HL-60 (cell line): ENCODE results near the gene TTYH3.

Experiments used
- DNase-seq, 2 experiments: peaks; one replicate each; pipeline ENCODE4 v3.0.0-alpha.2; 2010 to 2020; ENCODE audit warnings: low read depth in 1 of 2, low spot score in 1 of 2
- H3K27ac ChIP-seq: fragments of 250-450 bp; sonication (Bioruptor Pico); replicated peaks from 2 replicates; pipeline ENCODE4 v1.5.1; 2020; ENCODE audit warnings: mild to moderate bottlenecking, moderate library complexity
- H3K27me3 ChIP-seq: fragments of 250-450 bp; sonication (Bioruptor Pico); 2 replicates; pipeline ENCODE4 v1.5.1; 2021; ENCODE audit warnings: mild to moderate bottlenecking, moderate library complexity; ENCODE audit not compliant: insufficient read depth, poor library complexity, severe bottlenecking
- H3K4me3 ChIP-seq: replicated peaks from 2 replicates; pipeline ENCODE4 v1.5.1; 2011; ENCODE audit warnings: mild to moderate bottlenecking, control low read depth, low read length; ENCODE audit not compliant: insufficient read depth
- CTCF ChIP-seq: IDR thresholded peaks from one replicate; pipeline ENCODE4 v1.5.1; 2011; ENCODE audit warnings: low read length, control low read depth, inconsistent platforms; ENCODE audit not compliant: insufficient read depth
- GABPA ChIP-seq: IDR thresholded peaks from 2 replicates; pipeline ENCODE4 v1.6.1; 2012; ENCODE audit warnings: low read depth
- POLR2AphosphoS5 ChIP-seq: IDR thresholded peaks from 2 replicates; pipeline ENCODE4 v1.6.1; 2012; ENCODE audit warnings: low read depth
- REST ChIP-seq: IDR thresholded peaks from 2 replicates; pipeline ENCODE4 v1.6.1; 2012; ENCODE audit warnings: low read depth; ENCODE audit not compliant: insufficient replicate concordance
- SPI1 ChIP-seq: IDR thresholded peaks from 2 replicates; pipeline ENCODE4 v1.6.1; 2012; ENCODE audit warnings: low read depth, mild to moderate bottlenecking, borderline replicate concordance

The TTYH3 gene

GRCh38 chr7:2651336-2651735, 19.6 kb downstream of the TTYH3 start:
- no peak overlapping the region for H3K27ac ChIP-seq
- no peak overlapping the region for H3K4me3 ChIP-seq
- DNase-seq = peak in 1 of 2 experiments; percentile 31
- H3K27me3 ChIP-seq = no peaks in the 10 kb centered on the region
- TF ChIP-seq CTCF = peak; percentile 11
- TF ChIP-seq SPI1 = no peak

- Histone ChIP-seq H3K4me3 (no peak overlapping the region), H3K27me3 (no peaks in the 10 kb centered on the region), H3K27ac (no peak overlapping the region)
- TF ChIP-seq CTCF = no peak
- no peak for TF ChIP-seq REST
- TF ChIP-seq SPI1 = no peak
- TF ChIP-seq POLR2AphosphoS5 = no peak
- TF ChIP-seq GABPA = no peak
- DNase-seq = no peak
These were observed 20.3 kb downstream of the TTYH3 start for GRCh38 chr7:2651847-2652735.

GRCh38 chr7:2652736-2653060, 20.9 kb downstream of the TTYH3 start:
- no peak for DNase-seq

GRCh38 chr7:2654059-2654458, 22.3 kb downstream of the TTYH3 start:
- Histone ChIP-seq H3K4me3 (no peak overlapping the region), H3K27me3 (no peaks in the 10 kb centered on the region), H3K27ac (no peak overlapping the region)
- no peak for DNase-seq
- TF ChIP-seq GABPA (no peak), SPI1 (no peak), POLR2AphosphoS5 (no peak)

More at GRCh38 chr7:2652736-2653060, 20.9 kb downstream of the TTYH3 start:
- H3K27me3 ChIP-seq = no peaks in the 10 kb centered on the region
- H3K4me3 ChIP-seq = no peak overlapping the region
- no peak overlapping the region for H3K27ac ChIP-seq
- TF ChIP-seq POLR2AphosphoS5 (no peak), SPI1 (no peak), GABPA (no peak)

- TF ChIP-seq REST (no peak), POLR2AphosphoS5 (no peak), SPI1 (no peak), CTCF (no peak), GABPA (no peak)
- no peak for DNase-seq
- Histone ChIP-seq H3K27me3 (no peaks in the 10 kb centered on the region), H3K4me3 (no peak overlapping the region), H3K27ac (no peak overlapping the region)
These were observed 24.3 kb downstream of the TTYH3 start for GRCh38 chr7:2655870-2656614.
